T follicular helper cell (primary cell): ENCODE measurements around the gene STIP1.
"Not testable (repeated sequence)": the region's sequence is repeated elsewhere in the genome, so short reads cannot be mapped to it uniquely, and the experiment has no call there.

ENCODE experiments used
- DNase-seq: peaks from one replicate; pipeline ENCODE4 v3.0.0-alpha.2; 2020; ENCODE audit warnings: low read depth

Gene STIP1

GRCh38 chr11:64157631-64158394, 28.2 kb upstream of the STIP1 start:
- no peak for DNase-seq

DNA sequence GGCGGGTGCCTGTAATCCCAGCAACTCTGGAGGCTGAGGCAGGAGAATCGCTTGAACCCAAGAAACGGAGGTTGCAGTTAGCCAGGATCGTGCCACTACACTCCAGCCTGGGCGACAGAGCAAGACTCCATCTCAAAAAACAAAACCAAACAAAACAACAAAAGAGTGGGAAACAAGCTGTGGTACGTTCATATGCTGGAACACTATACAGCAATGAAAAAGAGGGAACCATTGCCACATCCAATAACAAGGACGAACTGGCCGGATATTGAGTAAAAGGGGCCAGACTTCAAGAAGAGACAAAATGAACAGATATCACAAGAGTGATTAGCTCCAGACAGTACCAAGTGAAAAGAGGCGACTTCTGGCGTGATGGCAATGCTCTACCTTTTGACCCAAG, 24.9 kb upstream of the STIP1 start:
- no peak for DNase-seq

- DNase-seq = not testable (repeated sequence)
Measured at GRCh38 chr11:64162769-64163168, 23.2 kb upstream of the STIP1 start.

- DNase-seq = no peak
Measured at GRCh38 chr11:64163951-64164350, 22.0 kb upstream of the STIP1 start.

DNA sequence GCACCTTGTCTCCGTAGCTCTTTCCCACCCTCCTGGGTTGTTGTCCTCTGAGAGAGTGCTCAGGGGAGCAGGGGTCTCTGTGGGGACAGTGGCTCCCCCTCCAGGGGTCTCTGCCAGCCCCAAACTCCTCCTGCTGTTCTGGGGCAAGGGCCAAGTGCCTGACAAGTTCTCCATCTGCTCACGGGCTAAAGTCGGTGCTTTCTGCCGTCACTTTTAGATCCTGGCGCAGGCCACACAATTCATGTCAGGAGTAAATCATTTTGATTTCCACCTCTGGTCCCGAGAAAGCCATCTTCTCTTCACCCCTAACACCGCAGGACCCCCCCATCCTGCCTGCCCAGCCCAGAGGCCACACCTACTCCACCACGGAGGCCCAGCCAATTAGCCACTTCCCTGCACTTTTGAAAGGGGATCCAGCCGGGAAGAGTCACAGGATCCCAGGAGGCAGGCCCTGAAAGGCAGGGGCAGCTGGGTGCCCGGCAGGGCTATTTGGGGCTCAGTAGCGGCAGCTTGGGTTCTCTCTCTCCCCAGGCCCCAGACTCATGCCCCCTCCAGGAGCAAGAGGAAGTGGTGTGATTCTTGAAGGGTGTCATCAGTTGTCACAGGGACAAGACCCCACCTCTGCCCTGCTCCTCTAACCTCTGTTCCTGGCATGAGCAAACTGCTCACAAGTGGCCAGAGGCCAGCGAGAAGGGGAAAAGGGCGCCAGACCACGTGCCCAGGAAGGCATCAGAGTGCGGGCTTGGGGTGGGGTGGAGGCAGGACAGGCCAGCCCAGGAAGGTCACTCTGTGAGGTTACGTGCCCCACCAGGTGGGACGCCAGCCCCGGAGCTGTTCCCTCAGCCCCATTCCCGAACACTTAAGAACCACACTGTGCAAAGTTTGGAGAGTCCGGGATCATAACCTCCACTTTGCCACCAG, 21.3 kb upstream of the STIP1 start:
- no peak for DNase-seq

DNA sequence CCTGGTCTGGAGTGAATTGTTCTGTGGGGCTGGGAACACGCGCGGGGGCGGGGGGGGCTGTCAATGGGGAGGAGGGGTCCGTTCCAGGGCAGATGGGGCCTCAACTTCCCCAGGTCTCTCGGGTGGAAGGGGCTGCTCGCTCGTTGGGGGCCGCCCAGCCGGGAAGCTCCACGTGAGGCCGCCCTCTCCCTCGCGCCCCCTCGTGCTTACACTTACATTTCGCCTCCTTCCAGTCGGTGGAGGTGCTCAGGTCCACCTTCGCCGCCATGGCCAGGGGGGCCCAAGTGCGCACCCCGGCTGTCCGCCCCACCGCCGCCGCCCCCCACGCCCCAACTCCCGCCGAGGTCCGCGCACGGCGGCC, 20.5 kb upstream of the STIP1 start:
- DNase-seq = no peak

DNA sequence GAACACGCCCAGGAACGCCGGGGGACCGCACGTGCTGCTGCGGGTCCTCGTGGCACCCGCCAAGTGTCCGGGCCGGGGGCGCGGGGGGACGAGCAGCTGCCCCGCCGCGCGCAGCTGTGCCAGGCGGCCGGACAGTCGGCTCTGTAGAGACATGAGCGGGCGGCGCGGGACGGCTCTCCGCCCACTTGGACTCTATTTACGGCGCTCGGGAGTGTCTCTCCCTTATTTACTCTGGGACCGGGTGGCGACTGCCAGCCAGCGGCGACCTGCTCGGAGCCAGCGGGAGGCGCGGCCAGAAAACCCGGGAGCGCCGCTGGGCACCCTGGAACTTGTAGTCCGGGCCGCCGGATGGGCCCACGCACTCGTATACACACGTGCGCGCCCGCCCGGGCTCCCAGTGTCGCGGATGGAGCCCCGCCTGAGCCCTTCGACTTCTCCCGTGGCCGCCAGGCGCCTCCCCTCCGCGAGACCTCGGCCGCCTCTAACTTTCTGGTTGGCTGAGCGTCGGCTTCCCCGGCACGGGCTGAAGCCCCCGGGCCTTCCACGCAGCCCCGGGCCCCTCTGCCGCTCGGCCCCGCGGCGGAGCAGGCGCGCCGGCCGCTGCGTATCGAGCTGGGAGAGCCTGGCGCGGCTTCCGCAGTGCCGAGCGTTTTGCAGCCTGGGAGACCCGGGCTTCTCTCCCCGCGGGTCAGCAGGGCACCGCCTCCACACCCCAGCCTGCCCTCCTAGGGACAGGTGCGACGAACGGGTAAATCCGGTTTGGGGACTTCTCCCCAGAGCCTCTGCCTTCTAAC, 19.9 kb upstream of the STIP1 start, which contains the start of gene MACROD1:
TSS of gene MACROD1 (minus strand) at position 272 of the 794 bp plus-strand sequence. CDS start at position 153, 119 bp downstream.
- DNase-seq = peak; percentile 65

DNA sequence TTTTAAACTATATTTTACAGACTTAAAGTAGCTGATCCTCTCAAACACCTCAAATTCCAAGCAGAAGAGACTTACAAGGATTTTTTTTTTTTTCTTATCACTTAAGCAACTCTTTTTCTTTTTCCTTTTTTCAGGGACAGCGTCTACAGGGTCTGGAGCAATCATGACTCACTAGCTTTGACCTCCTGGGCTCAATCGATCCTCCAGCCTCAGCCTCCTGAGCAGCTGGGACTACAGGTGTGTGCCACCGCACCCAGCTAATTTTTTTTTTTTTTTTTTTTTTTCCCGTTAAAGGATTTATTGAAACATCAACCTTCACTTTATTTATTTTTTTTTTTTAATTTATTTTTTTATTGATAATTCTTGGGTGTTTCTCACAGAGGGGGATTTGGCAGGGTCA, 15.6 kb upstream of the STIP1 start:
- no peak for DNase-seq

DNA sequence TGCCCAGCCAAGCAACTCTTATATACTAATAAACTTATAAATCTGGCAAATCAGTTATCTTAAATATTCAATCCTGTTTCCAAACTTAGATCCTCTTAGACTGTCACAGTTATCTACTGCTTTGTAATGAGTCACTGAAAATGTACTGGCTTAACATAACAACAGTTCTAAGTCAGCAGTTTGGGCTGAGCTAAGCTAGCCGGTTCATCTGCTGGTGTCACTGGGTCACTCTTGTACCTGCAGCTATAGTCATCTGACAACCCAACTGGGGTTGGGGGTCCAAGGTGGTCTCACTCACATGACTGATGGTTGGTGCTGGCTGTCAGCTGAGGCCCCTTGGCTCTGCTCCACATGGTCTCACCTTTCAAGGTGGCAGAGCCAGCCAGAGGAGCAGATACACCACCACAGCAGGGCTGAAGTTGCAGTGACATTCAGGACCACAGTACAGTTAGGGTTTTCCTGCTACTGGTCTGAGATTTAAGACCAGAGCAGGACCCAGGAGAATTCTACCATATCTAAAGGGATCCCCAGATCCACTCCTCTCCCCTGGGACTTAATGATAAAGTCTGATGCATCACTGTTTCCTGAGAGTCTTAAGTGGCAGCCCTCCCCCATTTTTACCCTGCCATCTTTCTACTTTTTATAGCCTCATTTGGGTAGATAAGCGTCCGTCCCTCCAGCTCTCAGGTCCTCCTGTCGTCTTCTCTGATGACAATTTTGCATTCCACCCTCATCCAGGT, 12.2 kb upstream of the STIP1 start:
- no peak for DNase-seq

DNA sequence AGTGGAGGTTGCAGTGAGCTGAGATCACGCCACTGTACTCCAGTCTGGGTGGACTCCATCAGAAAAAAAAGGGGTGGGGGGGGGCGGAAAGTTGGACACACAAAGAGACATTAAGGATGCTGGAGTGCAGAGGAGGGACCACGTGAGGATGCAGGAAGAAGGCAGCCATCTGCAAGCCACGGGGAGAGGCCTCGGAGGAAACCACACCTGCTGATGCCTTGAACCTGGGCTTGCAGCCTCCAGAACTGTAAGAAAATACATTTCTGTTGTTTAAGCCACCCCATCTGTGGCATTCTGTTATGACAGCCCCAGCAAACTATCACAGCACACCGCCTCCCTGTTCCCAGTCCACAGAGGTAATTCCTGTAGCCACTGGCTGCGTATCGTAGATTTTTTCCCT, 9.2 kb upstream of the STIP1 start:
- no peak for DNase-seq

- no peak for DNase-seq
Measured at GRCh38 chr11:64178203-64178602, 7.8 kb upstream of the STIP1 start.

DNA sequence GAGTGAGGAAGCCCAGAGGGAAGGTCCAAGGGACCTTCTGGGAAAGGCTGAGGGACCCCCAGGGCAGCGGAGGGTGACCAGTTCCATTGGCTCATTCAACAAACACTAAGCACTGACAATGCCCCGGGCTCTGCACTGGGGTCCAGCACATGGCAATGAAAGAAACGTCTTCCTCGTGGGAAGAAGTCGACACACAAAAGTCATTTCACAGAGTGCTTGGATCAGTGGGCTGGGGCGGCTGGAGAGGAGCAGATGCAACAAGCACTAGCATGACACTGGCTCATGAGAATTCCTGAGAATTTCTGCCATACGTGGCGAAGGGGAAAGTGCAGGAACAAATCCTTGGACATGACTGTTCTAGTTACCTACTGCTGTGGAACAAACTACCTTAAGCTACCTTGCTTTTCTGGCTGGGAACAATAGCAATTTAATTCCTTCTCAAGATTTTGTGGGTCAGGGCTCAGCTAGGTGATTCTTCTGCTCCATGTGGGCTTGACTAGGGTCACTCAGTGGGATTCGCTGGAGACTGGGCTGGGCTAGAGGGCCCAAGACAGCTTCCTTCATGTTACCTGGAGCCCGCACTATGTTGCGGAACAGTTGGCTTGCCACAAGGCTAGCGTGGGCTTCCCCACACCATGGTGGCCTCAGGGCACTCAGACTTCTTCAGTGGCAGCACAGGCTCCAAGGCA, 6.9 kb upstream of the STIP1 start:
- DNase-seq = no peak

DNA sequence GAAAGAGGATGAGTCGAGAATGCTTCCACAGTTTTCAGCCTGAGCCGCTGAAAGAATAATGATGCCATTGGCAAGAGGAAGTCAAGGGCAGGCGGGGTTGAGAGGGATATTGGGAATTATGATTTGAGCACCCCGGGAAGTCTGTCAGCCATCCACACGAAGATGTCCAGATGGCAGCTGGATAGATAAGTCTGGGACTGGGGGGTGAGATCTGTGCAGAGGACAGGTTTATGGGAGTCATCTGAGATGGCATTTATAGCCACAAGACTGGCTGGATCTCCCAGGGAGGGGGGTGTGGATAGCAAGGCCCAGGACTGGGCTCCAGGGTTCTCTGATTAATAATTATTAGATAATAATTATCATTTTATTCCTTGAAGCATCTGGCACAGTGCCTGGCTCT, 5.1 kb upstream of the STIP1 start:
- DNase-seq = no peak

- no peak for DNase-seq
Measured at GRCh38 chr11:64181506-64182411, 4.2 kb upstream of the STIP1 start.

DNA sequence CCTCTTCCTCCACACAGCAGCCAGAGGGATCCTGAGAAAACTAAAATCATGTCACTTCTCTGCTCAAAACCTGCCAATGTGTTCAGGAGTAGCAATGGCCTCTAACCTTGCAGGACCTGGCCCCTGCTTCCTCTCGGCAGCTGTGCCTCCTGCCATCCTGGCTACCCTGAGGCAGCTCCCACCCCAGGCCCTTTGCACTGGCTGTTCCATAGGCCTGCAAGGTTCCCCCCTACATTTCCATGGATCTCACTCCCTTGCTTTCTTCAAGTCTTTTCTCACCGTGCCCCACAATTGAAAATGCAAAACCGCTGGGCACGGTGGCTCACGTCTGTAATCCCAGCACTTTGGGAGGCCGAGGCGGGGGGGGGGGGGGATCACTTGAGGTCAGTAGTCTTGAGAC, 2.1 kb upstream of the STIP1 start:
- DNase-seq = no peak

DNA sequence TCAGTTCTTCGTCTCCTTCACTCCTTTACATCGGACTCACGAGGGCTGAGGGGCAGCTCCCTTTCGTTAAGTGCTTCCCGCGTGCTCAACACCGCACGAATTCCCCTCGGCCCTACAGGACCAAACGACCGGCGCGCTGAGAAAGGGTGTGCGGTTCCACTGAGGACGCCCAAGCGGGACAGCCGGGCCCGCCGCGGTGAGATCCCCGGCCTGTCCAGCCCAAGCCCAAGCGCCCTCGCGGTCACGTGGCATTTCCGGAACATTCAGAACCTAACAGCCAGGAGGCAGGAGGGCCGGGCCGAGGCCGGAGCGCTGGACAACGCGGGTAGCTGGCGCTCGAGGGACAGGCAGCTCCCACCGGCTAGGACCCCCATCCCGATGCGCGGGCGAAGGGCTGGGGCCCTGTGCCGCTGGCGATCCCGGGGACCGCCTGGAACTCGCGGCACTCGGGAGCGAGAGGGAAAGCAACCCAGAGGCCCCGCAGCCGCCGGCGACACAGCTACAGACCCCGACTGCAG, 737 bp upstream of the STIP1 start:
- DNase-seq = no peak

DNA sequence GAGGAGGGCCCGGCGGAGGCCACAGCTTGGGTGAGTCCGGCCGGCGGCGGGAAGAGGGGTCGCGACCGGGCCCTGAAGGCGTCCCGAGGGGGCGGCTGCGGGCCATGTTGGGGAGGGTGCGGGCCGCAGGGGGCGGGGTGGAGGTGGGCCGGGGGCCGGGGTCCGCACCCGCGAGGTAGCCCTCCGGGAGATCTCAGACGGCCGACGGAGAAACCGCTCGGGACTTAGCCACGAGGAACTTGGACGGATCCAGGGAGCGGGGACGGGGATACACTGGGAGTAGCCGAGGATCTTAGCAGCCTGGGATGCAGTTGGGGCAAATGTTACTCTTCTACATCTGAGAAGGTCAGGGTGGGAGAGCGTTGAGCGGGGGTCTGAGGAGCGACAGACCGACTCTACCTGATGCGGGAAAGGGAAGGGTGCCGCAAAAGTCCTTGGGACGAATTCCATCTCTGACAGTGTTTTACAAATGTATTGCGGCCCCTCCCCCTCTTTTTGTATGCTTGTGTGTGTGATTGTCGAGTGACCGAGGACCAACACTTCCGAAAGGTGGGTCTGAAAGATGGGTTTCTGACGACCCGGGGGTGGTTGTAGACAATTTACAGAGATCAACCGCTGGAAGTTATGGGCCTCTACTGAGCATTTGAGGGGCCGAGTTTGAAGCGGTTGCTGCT, 658 bp downstream of the STIP1 start:
- DNase-seq = no peak

GRCh38 chr11:64192434-64192833, 6.5 kb downstream of the STIP1 start:
- DNase-seq = no peak

- no peak for DNase-seq
Measured at GRCh38 chr11:64196626-64197025, 10.7 kb downstream of the STIP1 start.
